HL-60 (cell line): ENCODE measurements around the gene TMCO4.
"Not testable (repeated sequence)": the region's sequence is repeated elsewhere in the genome, so short reads cannot be mapped to it uniquely, and the experiment has no call there.

Source experiments
- DNase-seq, 2 experiments: peaks; one replicate each; pipeline ENCODE4 v3.0.0-alpha.2; 2010 to 2020; ENCODE audit warnings: low read depth in 1 of 2, low spot score in 1 of 2
- H3K27ac ChIP-seq: fragments of 250-450 bp; sonication (Bioruptor Pico); replicated peaks from 2 replicates; pipeline ENCODE4 v1.5.1; 2020; ENCODE audit warnings: mild to moderate bottlenecking, moderate library complexity
- H3K27me3 ChIP-seq: fragments of 250-450 bp; sonication (Bioruptor Pico); 2 replicates; pipeline ENCODE4 v1.5.1; 2021; ENCODE audit warnings: mild to moderate bottlenecking, moderate library complexity; ENCODE audit not compliant: insufficient read depth, poor library complexity, severe bottlenecking
- H3K4me3 ChIP-seq: replicated peaks from 2 replicates; pipeline ENCODE4 v1.5.1; 2011; ENCODE audit warnings: mild to moderate bottlenecking, control low read depth, low read length; ENCODE audit not compliant: insufficient read depth
- CTCF ChIP-seq: IDR thresholded peaks from one replicate; pipeline ENCODE4 v1.5.1; 2011; ENCODE audit warnings: low read length, control low read depth, inconsistent platforms; ENCODE audit not compliant: insufficient read depth
- GABPA ChIP-seq: IDR thresholded peaks from 2 replicates; pipeline ENCODE4 v1.6.1; 2012; ENCODE audit warnings: low read depth
- POLR2AphosphoS5 ChIP-seq: IDR thresholded peaks from 2 replicates; pipeline ENCODE4 v1.6.1; 2012; ENCODE audit warnings: low read depth
- REST ChIP-seq: IDR thresholded peaks from 2 replicates; pipeline ENCODE4 v1.6.1; 2012; ENCODE audit warnings: low read depth; ENCODE audit not compliant: insufficient replicate concordance
- SPI1 ChIP-seq: IDR thresholded peaks from 2 replicates; pipeline ENCODE4 v1.6.1; 2012; ENCODE audit warnings: low read depth, mild to moderate bottlenecking, borderline replicate concordance

Gene TMCO4

GRCh38 chr1:19793360-19794046 lies 6.2 kb downstream of the TMCO4 start:
- no peak for DNase-seq
- Histone ChIP-seq H3K4me3 (no peak overlapping the region), H3K27me3 (no peaks in the 10 kb centered on the region), H3K27ac (no peak overlapping the region)
- TF ChIP-seq SPI1 (no peak), GABPA (no peak), POLR2AphosphoS5 (no peak), CTCF (no peak), REST (no peak)

- DNase-seq: no peak
- Histone ChIP-seq H3K4me3 (no peak overlapping the region), H3K27me3 (no peaks in the 10 kb centered on the region), H3K27ac (no peak overlapping the region)
- TF ChIP-seq CTCF (no peak), GABPA (no peak)
These were observed 7.3 kb downstream of the TMCO4 start for GRCh38 chr1:19792237-19793002.

- not testable (repeated sequence) for DNase-seq, H3K27ac ChIP-seq, H3K4me3 ChIP-seq, H3K27me3 ChIP-seq
These were observed 9.4 kb downstream of the TMCO4 start for GRCh38 chr1:19790061-19790975.

GRCh38 chr1:19786988-19787423 lies 12.7 kb downstream of the TMCO4 start:
- DNase-seq: no peak
- no peak overlapping the region for H3K4me3 ChIP-seq
- no peak overlapping the region for H3K27ac ChIP-seq
- TF ChIP-seq CTCF: no peak
- TF ChIP-seq REST: no peak
- no peak for TF ChIP-seq SPI1
- no peaks in the 10 kb centered on the region for H3K27me3 ChIP-seq
